Measurements from ENCODE around the gene PLEKHM3.
"Not testable (repeated sequence)": the region's sequence is repeated elsewhere in the genome, so short reads cannot be mapped to it uniquely, and the experiment has no call there.

The PLEKHM3 gene

GRCh38 chr2:207987025-207987716 is 38.2 kb downstream of the PLEKHM3 start:
- no peak for DNase-seq

GRCh38 chr2:207984765-207985480 is 40.4 kb downstream of the PLEKHM3 start:
- no peak for DNase-seq

GRCh38 chr2:207983641-207984042 is 41.7 kb downstream of the PLEKHM3 start:
- no peak for DNase-seq

- no peak for DNase-seq
These were observed 47.0 kb downstream of the PLEKHM3 start for GRCh38 chr2:207978177-207978948.

- DNase-seq = no peak
These were observed 49.4 kb downstream of the PLEKHM3 start for GRCh38 chr2:207975921-207976320.

- DNase-seq = no peak
These were observed 51.1 kb downstream of the PLEKHM3 start for GRCh38 chr2:207974216-207974605.

GRCh38 chr2:207970826-207971180 is 54.5 kb downstream of the PLEKHM3 start:
- DNase-seq = no peak

GRCh38 chr2:207970147-207970825 is 55.0 kb downstream of the PLEKHM3 start:
- DNase-seq = no peak

GRCh38 chr2:207969249-207969648 is 56.1 kb downstream of the PLEKHM3 start:
- no peak for DNase-seq

GRCh38 chr2:207967121-207967520 is 58.2 kb downstream of the PLEKHM3 start:
- DNase-seq = no peak

GRCh38 chr2:207960911-207961310 is 64.4 kb downstream of the PLEKHM3 start:
- no peak for DNase-seq

GRCh38 chr2:207960090-207960489 is 65.2 kb downstream of the PLEKHM3 start:
- no peak for DNase-seq

- DNase-seq = no peak
These were observed 68.6 kb downstream of the PLEKHM3 start for GRCh38 chr2:207956771-207957170.

- DNase-seq = no peak
These were observed 69.9 kb downstream of the PLEKHM3 start for GRCh38 chr2:207955456-207955855.

GRCh38 chr2:207953354-207953753 is 72.0 kb downstream of the PLEKHM3 start:
- no peak for DNase-seq

- no peak for DNase-seq
These were observed 72.6 kb downstream of the PLEKHM3 start for GRCh38 chr2:207952564-207953345.

- DNase-seq = no peak
These were observed 73.4 kb downstream of the PLEKHM3 start for GRCh38 chr2:207951734-207952470.

GRCh38 chr2:207950761-207951114 is 74.6 kb downstream of the PLEKHM3 start:
- DNase-seq = no peak

- DNase-seq = no peak
These were observed 75.1 kb downstream of the PLEKHM3 start for GRCh38 chr2:207950063-207950760.

GRCh38 chr2:207949245-207949644 is 76.1 kb downstream of the PLEKHM3 start:
- DNase-seq = not testable (repeated sequence)

- no peak for DNase-seq
These were observed 80.2 kb downstream of the PLEKHM3 start for GRCh38 chr2:207944979-207945600.
